ENCODE results near the gene KLHL15.

KLHL15 gene

GRCh38 chrX:24019448-24019847 is 7.5 kb downstream of the KLHL15 start:
- TF ChIP-seq POLR2A (IDR thresholded peaks at IDR 0.05; ENCODE audit: extremely low read depth, insufficient read length) (no peak), CTCF (IDR thresholded peaks at IDR 0.05; ENCODE audit: low read depth, low read length) (no peak), MYC (IDR thresholded peaks at IDR 0.05; ENCODE audit: low read depth, low read length) (no peak)
- TF ChIP-seq, protein P1, sequence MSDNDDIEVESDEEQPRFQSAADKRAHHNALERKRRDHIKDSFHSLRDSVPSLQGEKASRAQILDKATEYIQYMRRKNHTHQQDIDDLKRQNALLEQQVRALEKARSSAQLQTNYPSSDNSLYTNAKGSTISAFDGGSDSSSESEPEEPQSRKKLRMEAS (IDR thresholded peaks at IDR 0.05; ENCODE audit: low read depth, low read length), result no peak
- H3K4me3 ChIP-seq (ENCODE audit: low read depth, low read length), result no peak overlapping the region
- no peak for DNase-seq (ENCODE audit: low read depth)

- no peak for DNase-seq (ENCODE audit: low read depth)
- TF ChIP-seq CTCF (IDR thresholded peaks at IDR 0.05; ENCODE audit: low read depth, low read length) (no peak), POLR2A (IDR thresholded peaks at IDR 0.05; ENCODE audit: extremely low read depth, insufficient read length) (no peak), MYC (IDR thresholded peaks at IDR 0.05; ENCODE audit: low read depth, low read length) (no peak)
- TF ChIP-seq, protein P1 (IDR thresholded peaks at IDR 0.05; ENCODE audit: low read depth, low read length), result no peak
- H3K4me3 ChIP-seq (ENCODE audit: low read depth, low read length), result no peak overlapping the region
Measured at GRCh38 chrX:24018809-24019208, 8.2 kb downstream of the KLHL15 start.

DNA sequence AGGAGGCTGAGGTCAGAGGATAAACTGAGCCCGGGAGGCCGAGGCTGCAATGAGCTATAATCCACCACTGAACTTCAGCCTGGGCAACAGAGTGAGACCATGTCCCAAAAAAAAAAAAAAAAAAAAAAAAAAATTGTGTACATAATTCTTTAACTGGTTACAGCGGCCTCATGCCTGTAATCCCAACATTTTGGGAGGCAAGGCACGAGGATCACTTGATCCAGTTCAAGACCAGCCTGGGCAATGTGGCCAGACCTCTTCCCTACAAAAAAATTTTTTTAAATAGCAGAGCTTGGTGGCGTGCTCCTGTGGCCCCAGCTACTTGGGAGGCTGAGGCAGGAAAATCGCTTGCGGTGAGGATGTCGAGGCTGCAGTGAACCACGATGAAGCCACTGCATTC is 9.3 kb downstream of the KLHL15 start:
- H3K4me3 ChIP-seq (ENCODE audit: low read depth, low read length), result no peak overlapping the region
- no peak for DNase-seq (ENCODE audit: low read depth)
- TF ChIP-seq CTCF (IDR thresholded peaks at IDR 0.05; ENCODE audit: low read depth, low read length), result no peak
- TF ChIP-seq, protein P1 (IDR thresholded peaks at IDR 0.05; ENCODE audit: low read depth, low read length), result no peak
- no peak for TF ChIP-seq MYC (IDR thresholded peaks at IDR 0.05; ENCODE audit: low read depth, low read length)
- TF ChIP-seq POLR2A (IDR thresholded peaks at IDR 0.05; ENCODE audit: extremely low read depth, insufficient read length), result no peak

DNA sequence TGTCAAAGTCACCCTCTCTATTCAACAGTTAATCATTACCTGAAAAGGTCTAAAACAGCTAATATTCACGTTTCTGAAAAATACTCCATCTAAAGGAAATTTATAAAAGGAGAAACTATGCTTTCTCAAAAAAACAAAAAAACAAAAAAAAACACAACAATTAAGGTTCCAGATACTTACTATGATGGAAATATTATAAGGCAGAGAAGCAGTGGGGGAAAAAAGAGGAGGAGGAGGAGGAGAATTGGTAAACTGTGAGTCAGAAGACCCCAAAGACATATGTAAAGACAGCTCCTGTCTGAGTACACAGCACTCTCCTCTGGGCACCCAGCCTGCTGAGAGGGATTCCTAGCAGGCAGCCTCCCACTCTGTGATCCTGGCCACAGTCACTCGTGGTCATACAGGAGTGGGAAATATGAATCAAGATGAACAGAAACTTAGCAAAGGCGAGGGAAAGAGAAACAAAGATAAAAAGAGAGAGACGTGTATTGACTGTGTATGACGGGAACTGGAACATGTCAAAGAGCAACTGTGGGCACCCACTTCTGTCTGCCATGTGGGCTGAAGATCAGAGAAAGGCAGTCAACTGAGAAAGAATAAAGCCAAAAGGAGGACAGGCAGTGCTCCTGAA is 12.5 kb downstream of the KLHL15 start:
- no peak for TF ChIP-seq MYC (IDR thresholded peaks at IDR 0.05; ENCODE audit: low read depth, low read length)
- TF ChIP-seq CTCF (IDR thresholded peaks at IDR 0.05; ENCODE audit: low read depth, low read length), result no peak
- no peak for TF ChIP-seq POLR2A (IDR thresholded peaks at IDR 0.05; ENCODE audit: extremely low read depth, insufficient read length)
- TF ChIP-seq, protein P1 (IDR thresholded peaks at IDR 0.05; ENCODE audit: low read depth, low read length), result no peak
- no peak for DNase-seq (ENCODE audit: low read depth)
- no peak overlapping the region for H3K4me3 ChIP-seq (ENCODE audit: low read depth, low read length)

GRCh38 chrX:24012266-24012665 is 14.7 kb downstream of the KLHL15 start:
- no peak overlapping the region for H3K4me3 ChIP-seq (ENCODE audit: low read depth, low read length)
- DNase-seq (ENCODE audit: low read depth), result no peak
- TF ChIP-seq, protein P1 (IDR thresholded peaks at IDR 0.05; ENCODE audit: low read depth, low read length), result no peak
- no peak for TF ChIP-seq MYC (IDR thresholded peaks at IDR 0.05; ENCODE audit: low read depth, low read length)
- TF ChIP-seq CTCF (IDR thresholded peaks at IDR 0.05; ENCODE audit: low read depth, low read length), result no peak
- TF ChIP-seq POLR2A (IDR thresholded peaks at IDR 0.05; ENCODE audit: extremely low read depth, insufficient read length), result no peak
